Measurements from ENCODE around the gene ADAM11.

DNA sequence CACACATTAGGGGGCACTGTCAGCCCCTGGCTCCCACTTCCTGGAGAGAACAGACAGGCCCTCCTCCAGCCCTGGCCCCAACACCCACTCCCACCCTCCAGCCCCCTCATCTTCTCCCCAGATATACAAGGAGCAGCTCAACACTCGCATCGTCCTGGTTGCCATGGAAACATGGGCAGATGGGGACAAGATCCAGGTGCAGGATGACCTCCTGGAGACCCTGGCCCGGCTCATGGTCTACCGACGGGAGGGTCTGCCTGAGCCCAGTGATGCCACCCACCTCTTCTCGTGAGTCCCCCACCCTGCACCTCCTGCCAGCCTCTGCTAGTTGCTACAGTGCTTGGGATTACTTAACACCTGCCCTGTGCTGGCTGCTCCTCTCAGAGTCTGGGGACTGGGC lies 14.4 kb downstream of the ADAM11 start:
- TF ChIP-seq, protein P1, sequence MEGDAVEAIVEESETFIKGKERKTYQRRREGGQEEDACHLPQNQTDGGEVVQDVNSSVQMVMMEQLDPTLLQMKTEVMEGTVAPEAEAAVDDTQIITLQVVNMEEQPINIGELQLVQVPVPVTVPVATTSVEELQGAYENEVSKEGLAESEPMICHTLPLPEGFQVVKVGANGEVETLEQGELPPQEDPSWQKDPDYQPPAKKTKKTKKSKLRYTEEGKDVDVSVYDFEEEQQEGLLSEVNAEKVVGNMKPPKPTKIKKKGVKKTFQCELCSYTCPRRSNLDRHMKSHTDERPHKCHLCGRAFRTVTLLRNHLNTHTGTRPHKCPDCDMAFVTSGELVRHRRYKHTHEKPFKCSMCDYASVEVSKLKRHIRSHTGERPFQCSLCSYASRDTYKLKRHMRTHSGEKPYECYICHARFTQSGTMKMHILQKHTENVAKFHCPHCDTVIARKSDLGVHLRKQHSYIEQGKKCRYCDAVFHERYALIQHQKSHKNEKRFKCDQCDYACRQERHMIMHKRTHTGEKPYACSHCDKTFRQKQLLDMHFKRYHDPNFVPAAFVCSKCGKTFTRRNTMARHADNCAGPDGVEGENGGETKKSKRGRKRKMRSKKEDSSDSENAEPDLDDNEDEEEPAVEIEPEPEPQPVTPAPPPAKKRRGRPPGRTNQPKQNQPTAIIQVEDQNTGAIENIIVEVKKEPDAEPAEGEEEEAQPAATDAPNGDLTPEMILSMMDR (conservative IDR thresholded peaks at IDR 0.05) = no peak
- no peak for TF ChIP-seq ZFX (IDR thresholded peaks at IDR 0.05)

Measured in C4-2B (cell line).